GM18517 (cell line): ENCODE results near the gene ZEB2.

Experiments used
- ATAC-seq: cut with Tn5 transposase; IDR thresholded peaks from one replicate; pipeline ENCODE4 v1.9.1; 2021; ENCODE audit warnings: mild to moderate bottlenecking, moderate library complexity; ENCODE audit not compliant: unreplicated experiment

ZEB2 gene

DNA sequence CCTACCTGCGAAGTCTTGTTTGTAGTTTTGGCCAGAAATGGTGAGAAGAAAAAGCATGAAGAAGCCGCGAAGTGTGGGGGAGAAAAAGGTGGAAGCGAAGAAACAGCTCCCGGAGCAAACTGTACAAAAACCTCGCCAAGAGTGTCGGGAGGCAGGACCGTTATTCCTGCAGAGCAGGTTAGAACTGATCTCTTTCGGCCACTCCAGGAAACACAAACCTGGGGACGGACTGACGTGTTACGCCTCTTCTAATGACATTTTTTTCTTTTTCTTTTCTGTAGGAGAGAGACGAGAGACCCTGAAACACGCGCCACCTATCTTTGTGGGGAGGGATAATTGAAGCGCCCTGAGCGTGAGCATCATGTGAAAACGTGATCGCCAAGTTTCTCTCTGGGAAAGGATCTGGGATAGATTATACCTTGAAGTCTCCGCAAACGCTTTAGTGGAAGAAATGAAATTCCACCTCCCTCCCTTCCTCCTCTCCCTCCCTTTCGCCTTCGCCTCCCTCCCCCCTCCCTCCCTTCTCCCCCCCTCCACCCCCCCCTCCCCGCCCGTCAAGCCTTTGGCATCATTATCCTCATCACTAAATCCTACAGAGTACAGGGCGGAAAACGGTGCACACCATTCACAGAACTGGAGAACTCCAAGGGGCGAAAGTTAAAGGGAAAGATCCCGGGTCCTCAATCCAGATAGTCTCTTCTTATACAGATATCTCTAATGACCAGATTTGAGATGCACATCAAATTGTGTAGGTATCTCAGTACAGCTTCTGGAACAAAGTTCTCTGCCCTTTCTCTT, at the start of gene ZEB2:
Gene ZEB2 (minus strand): TSS at position 186 of the 798 bp plus-strand sequence. CDS start 2,769 bp downstream, outside the sequence.
- ATAC-seq: no peak

DNA sequence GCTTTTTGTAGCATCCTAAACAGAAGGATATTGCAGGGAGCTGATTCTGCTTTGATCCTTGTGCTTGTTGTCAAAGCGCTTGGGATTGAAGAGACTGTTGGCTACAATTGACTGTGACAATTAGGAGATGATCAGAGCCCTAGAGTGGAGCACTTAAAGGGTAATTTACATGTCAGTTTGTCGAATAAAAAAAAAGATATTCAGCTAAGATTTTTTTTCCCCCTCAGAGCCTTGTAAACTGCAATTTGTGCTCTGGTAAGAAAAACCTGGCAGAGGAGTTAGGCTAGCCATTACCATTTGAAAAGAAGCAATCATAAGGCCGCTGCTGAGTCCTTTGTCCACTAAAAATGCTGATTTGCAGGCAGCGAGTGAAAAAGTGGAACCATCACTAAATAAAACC, 47.8 kb upstream of the ZEB2 start:
- no peak for ATAC-seq

DNA sequence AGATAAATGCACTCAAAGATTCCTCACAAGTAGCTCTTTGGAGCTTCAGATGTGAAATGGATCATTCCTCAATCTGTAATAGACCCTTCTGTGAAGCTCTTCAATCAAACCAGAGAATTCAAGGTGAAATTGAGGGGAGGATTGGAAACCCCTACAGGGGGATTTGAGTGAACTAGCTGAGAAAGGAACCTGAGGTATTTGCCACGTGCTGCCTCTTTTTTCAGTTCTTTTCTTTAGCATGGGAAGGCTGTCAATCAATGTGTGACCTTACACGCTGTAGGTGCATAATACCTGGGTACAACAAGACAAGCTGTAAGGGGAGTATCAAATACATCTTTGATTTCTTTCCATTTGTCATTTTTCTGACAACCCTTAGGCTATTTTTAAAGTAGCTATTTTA, 46.5 kb upstream of the ZEB2 start:
- ATAC-seq: no peak

DNA sequence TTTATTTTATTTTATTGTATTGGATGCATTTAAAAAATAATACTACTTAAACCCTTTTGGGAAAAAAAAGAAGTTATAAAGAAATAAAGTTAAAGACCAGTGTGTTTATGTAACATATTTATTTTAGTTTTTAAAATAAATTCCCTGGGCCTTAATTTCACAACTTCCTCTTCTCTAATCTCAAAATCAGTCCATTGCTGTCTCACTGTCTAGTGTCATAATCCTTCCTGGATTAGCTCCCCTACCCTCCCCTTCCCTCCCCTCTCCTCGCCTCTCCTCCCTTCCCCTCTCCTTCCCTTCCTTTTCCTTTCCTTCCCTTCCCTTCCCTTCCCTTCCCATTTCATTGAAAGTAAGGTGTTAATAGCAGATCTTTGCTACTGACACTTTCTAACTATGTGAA, 40.3 kb upstream of the ZEB2 start:
- no peak for ATAC-seq

DNA sequence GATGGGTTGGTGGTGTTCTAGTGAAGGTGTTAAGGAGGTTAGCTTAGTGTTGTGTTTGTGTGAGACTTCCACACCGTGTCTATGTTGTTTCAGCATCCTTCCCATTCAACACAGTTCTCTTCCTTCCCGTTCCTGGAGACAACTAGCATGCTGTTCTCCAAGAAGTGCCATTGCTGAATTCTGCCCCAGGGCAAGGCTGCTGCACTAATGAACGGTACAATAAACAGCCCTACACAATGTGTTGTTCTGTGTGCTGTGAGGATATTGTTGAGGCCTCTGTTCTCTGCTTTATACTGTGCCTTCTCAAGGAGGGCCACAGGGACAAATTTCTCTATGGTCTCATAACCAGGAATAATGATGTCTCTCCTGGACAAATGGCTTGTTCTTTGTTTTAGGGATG, 39.8 kb upstream of the ZEB2 start:
- ATAC-seq: no peak

DNA sequence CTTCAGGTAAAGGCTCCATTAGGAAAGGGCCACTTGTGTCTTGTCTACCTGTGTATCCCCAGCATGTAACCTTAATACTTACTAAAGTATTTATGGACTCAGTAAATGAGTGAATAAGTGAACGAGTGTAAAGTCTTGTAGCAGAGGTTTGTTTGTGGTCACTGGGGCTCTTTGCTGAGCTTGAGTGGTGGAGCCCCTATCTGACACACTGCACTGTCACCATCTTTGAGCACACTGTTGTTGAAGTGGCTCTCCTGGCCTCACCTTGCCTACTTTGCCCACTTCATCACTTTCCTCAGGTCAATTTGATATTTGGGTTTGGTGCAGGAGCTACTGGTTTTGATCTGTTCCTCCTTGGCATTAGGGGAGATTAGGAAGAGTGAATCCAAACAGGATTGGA, 39.3 kb upstream of the ZEB2 start:
- no peak for ATAC-seq

DNA sequence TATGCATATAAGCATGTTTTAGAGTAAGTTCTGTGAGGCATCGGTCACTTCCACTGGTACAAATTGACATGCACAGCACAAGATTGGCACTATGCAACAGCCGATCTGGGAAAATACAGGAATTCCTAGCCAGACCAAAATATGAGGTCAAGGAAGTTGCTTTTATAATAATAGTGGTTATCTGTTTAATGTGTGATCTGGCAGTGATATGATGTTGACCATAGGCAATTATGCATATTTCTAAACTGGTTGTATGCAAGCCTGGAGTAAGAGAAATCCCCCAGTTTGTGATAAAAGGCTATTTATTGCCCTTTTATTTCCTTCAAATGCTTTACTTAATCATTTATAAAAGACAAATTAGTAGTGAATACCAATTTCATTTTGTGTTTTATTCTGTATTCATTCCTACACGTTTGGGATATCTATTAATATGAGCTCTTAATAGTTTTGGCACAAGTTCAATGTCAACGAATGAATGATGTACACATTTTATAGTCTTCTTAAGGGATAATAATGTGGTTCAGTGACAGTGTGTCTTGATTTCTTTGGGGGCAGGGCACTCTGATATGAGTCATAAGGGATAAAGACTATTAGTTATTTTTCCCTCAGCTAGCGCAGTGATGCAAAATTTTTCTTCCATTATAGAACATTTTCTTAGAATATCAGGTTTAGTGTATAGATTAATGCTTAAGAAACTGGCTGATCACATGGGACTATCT, 34.7 kb upstream of the ZEB2 start:
- no peak for ATAC-seq

DNA sequence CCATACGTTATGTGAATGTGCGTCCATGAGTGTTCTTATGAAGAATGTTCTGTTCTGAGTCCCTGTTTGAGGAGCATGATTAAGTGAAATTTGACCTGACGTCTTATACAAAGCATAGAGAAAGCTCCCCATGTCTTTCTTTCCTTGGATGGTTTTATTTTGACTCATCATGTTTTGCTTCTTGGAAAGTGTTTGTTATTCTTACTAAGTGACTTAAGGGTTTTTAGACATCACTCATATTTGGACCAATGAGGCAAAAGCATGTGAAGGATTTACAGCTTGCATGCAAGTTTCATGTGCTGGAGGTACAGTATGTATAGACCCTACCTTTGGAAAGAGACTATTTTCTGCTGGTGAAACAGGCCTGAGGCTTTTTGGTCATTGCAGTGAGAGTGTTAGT, 33.5 kb upstream of the ZEB2 start:
- ATAC-seq: no peak

DNA sequence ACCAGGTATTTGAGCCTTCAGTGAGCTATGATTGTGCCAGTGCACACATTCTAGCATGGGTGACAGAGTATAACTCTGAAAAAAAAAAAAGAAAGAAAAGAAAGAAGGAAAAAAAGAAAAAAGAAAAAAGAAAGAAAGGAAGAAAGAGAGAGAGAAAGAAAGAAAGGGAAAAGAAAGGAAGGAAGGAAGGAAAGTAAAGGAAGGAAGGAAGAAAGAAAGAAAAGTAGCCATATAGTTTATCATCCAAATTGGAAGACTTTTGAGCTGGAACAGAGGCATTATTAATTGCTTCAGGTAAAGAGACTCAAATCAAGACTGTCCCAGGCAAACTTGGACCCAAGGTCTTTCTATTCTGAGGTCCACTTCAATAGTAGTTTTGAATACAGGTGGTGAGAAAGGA, 32.9 kb upstream of the ZEB2 start:
- ATAC-seq: no peak

DNA sequence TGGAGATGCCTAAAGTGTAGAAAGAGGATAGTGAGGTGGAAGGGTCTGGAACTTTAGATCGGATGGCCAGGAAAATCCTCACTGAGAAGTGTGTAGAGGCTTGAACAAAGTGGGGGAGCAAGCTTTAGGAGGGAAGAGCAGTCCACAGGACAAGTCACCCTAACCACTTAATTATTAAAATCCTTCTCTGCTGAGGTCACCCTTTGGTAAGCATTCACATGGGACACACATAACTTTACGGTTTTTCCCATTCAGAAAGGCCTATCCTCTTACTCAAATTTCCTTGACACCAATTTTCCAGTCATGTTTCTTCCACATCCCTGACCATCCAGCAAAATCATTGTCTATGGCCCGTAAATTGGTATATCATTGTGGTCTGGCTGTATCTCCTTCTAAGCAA, 31.0 kb upstream of the ZEB2 start:
- ATAC-seq: no peak

DNA sequence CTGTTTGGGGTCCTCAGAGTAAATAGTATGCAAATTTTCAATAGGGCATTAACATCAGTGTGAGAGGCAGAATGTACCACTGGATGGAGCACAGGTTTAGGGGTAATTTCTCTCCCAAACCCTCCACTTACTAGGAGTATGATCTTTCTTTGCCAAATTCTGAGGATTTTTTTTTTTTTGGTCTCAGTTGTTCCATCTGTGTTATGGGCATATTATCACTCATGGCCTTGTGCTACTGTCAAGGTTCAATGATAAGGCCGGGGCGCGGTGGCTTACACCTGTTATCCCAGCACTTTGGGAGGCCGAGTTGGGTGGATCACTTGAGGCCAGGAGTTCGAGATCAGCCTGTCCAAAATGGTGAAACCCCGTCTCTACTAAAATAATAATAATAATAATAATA, 30.2 kb upstream of the ZEB2 start:
- ATAC-seq: no peak

DNA sequence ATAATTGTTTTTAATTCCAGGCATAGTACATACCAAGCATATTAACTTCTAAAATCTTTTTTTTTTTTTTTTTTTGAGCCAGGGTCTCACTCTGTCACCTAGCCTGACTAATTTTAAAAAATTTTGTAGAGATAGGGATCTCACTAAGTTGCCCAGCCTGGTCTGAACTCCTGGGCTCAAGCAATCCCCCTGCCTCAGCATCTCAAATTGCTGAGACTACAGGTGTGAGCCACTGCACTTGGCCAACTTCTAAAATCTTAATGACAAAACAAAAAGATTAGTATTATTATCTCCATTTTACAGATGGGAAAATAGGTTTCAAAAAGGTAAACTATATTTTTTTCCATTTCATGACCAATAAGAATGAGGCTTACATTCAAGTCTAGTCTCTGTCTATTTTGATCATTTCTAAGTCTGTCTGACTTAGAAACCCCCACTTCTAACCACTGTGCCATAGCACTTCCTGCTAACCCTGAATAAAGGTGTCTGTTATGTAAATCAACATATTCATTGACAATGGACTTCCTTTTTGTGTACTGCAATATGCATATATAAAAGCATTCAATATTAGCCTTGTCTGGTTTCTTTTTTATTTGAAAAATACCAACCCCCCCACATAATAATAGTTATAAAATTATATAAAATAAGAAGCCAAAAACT, 28.7 kb upstream of the ZEB2 start:
- ATAC-seq: peak; percentile 71

DNA sequence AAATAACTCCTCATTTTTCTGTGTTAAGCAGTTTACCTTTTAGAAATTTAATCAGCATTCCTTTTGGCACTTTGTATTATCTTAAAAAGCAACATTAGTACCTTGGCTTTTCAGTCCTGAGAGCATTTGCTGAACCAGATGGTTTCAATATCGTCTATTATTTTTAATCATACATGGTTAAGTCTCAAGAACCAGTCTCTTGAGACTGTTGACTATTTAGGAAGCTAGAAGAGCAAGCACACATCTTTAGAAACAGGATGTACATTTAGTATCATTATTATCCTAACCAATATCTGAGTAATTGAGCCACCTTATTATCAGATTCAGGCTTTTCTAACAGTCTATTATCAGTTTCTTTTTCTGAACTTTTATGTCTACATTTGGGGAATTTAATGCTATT, 28.2 kb upstream of the ZEB2 start:
- no peak for ATAC-seq

DNA sequence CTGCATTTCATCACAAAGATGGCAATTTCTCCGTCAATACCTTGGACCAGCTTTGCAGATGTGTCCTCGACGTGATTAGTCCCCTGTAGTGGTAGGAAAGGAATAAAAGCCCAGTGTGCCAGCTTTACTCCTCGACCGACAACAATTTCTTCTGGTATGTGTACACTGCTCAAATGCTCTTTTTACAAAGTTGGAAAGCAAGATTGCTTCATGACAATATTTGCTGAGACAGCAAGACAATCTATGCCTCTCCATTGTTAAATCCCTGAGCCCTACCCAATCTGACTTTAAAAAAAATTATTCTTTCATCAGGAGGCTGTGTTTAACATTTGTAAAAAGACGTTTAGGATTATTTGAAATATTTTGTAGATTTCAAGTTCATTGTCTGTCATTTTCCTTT, 27.6 kb upstream of the ZEB2 start:
- ATAC-seq: no peak

DNA sequence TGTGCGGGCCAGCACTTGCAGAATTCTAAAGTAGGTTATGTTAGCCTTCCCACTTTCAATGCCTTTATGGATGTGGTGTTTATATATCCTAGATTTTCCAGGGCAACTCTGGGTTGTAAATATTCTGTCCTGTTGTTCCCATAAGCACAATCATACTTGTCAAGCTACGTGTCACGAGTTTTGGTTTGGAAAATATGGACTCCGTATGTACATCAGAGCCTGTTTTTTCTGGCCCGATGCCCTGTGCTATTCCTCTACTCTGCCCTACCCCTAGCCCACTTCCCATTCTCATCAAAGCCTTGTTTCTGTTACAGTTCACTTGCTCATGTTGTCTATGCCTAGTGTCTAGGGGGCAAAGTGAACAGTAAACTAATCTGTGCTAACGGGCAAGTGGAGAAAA, 27.0 kb upstream of the ZEB2 start:
- ATAC-seq: no peak

DNA sequence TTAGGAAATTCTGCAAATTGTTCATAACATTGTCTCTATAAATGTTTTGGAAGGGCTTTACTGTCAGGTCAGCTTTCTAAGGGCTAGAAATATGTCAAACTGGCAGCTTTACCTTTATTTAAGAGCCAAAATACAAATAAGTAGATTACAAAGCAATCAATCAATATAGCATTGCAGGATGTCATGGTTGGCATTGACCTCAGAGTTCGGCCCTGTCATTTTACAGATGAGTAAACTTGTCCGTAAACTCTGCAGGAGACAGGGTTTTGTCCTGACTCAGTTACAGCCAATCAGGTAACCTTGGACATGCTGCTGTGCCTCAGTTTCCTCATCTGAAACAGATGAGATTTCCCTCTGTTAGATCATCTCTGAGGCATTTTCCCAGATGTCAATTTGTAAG, 25.9 kb upstream of the ZEB2 start:
- no peak for ATAC-seq

DNA sequence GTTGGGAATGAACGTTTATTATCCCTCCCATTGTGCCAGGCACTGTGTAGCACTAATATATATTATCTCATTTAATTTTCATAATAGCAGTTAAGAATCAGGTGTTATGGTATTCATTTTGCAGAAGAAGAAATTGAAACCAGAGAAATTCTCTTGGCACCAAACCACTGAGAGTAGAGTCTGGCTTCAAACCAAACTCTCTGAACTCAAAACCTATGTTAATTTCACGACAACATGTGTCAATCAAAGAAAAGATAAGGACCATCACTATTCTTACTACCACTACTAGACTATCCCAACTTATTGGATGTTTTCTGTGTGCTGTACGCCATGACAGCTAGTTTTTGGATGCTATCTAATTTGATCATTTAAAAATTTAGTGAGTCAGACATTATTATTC, 24.1 kb upstream of the ZEB2 start:
- no peak for ATAC-seq

DNA sequence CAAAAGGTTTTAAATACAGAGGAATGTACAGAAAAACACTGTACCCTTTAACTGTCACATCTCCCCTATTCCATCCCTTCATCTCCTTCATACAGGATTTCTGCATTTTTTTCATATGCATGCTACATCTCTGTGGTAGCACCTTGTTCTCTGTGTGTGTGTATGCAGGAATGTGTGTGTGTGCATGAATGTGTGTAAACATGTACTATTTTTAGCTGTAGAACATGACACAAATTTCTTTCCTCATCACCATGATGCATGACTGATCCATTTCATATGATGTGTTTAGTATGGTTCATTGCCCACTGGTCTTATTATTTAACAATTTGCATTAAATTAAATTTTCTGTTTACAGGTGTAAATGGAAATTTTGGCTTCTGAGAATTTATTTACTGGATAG, 21.5 kb upstream of the ZEB2 start:
- no peak for ATAC-seq

DNA sequence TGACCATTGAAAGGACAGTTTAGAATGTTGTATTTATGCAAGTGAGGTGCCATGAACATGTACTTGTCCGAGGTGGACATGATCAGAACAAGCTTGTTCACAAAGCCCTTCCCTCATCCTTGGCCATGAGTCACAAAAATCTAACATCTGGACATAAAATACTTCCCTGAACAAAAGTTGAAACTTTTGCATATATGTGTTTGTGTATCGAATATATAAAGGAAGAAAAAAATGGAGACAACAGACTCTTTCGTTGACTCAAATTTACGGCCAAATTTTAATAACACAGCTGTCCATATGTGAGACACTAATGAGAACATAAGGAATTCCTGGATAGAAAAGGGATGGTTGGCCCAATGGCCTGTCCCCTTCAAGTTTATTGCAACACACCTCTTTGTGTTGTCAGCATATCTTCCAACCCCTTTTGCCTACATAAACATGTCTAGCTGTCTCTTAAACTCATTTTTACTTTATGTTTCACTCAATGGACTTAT, 19.4 kb upstream of the ZEB2 start:
- no peak for ATAC-seq

DNA sequence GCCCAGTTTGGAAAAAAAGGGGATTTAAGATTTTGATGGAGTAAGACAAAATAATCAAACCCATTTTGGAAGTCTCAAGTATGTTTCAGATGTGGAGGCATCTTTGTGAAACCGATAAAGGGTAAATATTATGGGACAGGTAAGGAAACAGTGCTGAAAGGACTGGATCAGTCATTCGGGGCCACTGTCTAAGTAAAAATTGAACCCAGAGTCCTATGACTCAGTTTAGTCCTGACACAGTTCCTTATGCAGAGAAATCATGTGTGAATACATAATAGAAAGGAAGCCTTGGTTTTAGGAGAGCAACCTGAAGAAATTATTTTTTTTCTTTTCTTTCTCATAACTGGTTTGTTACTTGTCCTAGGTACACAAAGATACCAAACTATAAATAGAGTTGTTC, 15.4 kb upstream of the ZEB2 start:
- no peak for ATAC-seq

DNA sequence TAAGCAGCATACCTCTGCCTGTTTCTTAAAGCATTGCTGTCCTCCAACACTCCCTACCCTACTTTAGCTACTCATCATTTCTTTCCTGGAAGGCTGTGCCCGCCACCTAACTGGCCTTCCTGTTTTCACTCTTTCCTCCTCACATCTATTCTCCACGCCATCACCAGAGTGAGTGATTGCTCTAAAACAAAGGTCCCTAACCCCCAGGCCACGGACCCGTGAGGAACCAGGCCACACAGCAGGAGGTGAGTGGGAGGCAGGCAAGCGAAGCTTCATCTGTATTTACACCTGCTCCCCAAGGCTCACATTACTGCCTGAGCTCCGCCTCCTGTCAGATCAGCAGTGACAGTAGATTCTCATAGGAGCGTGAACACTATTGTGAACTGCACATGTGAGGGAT, 13.3 kb upstream of the ZEB2 start:
- ATAC-seq: no peak

DNA sequence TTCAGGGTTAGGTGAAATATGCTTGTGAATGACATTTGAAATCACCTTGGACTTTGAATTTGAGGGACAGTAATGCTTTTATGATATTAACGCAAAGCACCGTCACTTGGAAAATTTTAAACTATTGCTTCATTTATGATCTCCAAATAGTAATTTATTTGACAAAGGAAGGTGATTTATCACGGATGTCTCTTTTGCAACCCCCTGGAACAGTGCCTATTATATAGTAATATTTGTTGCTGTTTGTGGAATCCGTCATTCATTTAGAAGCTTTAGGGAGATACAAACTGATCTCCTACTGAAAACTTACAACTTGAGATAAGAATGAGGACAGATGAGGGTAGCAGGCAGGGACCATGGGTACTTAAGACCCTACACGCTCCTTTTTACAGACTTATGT, 10.7 kb upstream of the ZEB2 start:
- ATAC-seq: no peak
